Stimulated activated CD8-positive, alpha-beta memory T cell treated with anti-CD3 and anti-CD28 coated beads, Interleukin-15, amount 100 ng/mL, for 4 hours (primary cell): Measurements from ENCODE around the gene AGPAT2.
"Not testable (repeated sequence)": the region's sequence is repeated elsewhere in the genome, so short reads cannot be mapped to it uniquely, and the experiment has no call there.

Source experiments
- DNase-seq, 2 donors: peaks; one replicate each; pipeline ENCODE4 v3.0.0-alpha.2; 2020; ENCODE audit warnings: low read depth in 2 of 2

The AGPAT2 gene

GRCh38 chr9:136720251-136720897 lies 33.1 kb upstream of the AGPAT2 start:
- DNase-seq = no peak

GRCh38 chr9:136719195-136719880 lies 32.1 kb upstream of the AGPAT2 start:
- no peak for DNase-seq

- DNase-seq = no peak
These were observed 31.3 kb upstream of the AGPAT2 start for GRCh38 chr9:136718345-136719194.

- no peak for DNase-seq
These were observed 30.1 kb upstream of the AGPAT2 start for GRCh38 chr9:136717399-136717798.

GRCh38 chr9:136714893-136715274 lies 27.6 kb upstream of the AGPAT2 start:
- no peak for DNase-seq

GRCh38 chr9:136714096-136714892 lies 27.0 kb upstream of the AGPAT2 start:
- no peak for DNase-seq

GRCh38 chr9:136713550-136713949 lies 26.3 kb upstream of the AGPAT2 start:
- DNase-seq = no peak

- no peak for DNase-seq
These were observed 25.7 kb upstream of the AGPAT2 start for GRCh38 chr9:136712690-136713544.

- no peak for DNase-seq
These were observed 24.8 kb upstream of the AGPAT2 start, which contains the start of gene DIPK1B for GRCh38 chr9:136711751-136712689. DIPK1B (plus strand) TSS chr9:136712572; CDS start chr9:136712666, 94 bp downstream.

GRCh38 chr9:136711219-136711648 lies 24.0 kb upstream of the AGPAT2 start:
- not testable (repeated sequence) for DNase-seq

- no peak for DNase-seq
These were observed 23.3 kb upstream of the AGPAT2 start for GRCh38 chr9:136710543-136710942.

GRCh38 chr9:136709454-136710109 lies 22.3 kb upstream of the AGPAT2 start:
- no peak for DNase-seq

GRCh38 chr9:136707849-136708517 lies 20.7 kb upstream of the AGPAT2 start:
- DNase-seq = no peak

- no peak for DNase-seq
These were observed 19.8 kb upstream of the AGPAT2 start for GRCh38 chr9:136707011-136707410.

- DNase-seq = no peak
These were observed 18.3 kb upstream of the AGPAT2 start for GRCh38 chr9:136705564-136705963.

- not testable (repeated sequence) for DNase-seq
These were observed 17.5 kb upstream of the AGPAT2 start for GRCh38 chr9:136704741-136705140.

GRCh38 chr9:136703276-136703860 lies 16.1 kb upstream of the AGPAT2 start:
- DNase-seq = no peak

- no peak for DNase-seq
These were observed 14.4 kb upstream of the AGPAT2 start for GRCh38 chr9:136701668-136702053.
